SK-N-MC (cell line): ENCODE data around the gene NRXN3.

ENCODE experiments used
- EZH2 ChIP-seq: fragments of 200-600 bp; sonication (generic); IDR thresholded peaks from one replicate; pipeline ENCODE4 v1.6.1; 2017; ENCODE audit warnings: antibody characterized with exemption
- FOXP2 ChIP-seq: optimal IDR thresholded peaks from 2 replicates; pipeline ENCODE3; 2011; ENCODE audit warnings: mild to moderate bottlenecking, moderate library complexity; ENCODE audit not compliant: insufficient read depth; ENCODE audit errors: extremely low read length, control extremely low read depth
- POLR2AphosphoS5 ChIP-seq: IDR thresholded peaks from 2 replicates; pipeline ENCODE4 v1.6.1; 2012; ENCODE audit warnings: mild to moderate bottlenecking, low read depth, low read length, borderline replicate concordance

- no peak for TF ChIP-seq POLR2AphosphoS5
- TF ChIP-seq EZH2, result no peak
- TF ChIP-seq FOXP2, result no peak
These were observed 1525.1 kb downstream of the NRXN3 start for GRCh38 chr14:79695307-79695706.
